Gastrocnemius medialis (tissue), 4 donors: ENCODE measurements around the gene RHOB. TPM values are rescaled to one million over a fixed set of nuclear protein-coding genes. Genes with fewer than 3 reads are reported as not detected.
"Not testable (repeated sequence)": the region's sequence is repeated elsewhere in the genome, so short reads cannot be mapped to it uniquely, and the experiment has no call there.

Source experiments
- ATAC-seq, 2 donors: fragments of 150-250 bp; one replicate each; pipeline ENCODE4 v1.9.1; 2016
- DNase-seq, 2 donors: peaks; one replicate each; pipeline ENCODE4 v3.0.0-alpha.2; 2019
- H3K27ac ChIP-seq, 4 donors: fragments of 200-600 bp; sonication (generic); 1 replicate in 1 of 4; 2 replicates in 3 of 4; pipeline ENCODE4 v1.5.1; 2016 to 2018; ENCODE audit warnings: mild to moderate bottlenecking in 2 of 4, moderate library complexity in 1 of 4
- H3K27me3 ChIP-seq, 3 donors: fragments of 200-600 bp; sonication (generic) in 2 of 3; 1 replicate in 1 of 3; 2 replicates in 2 of 3; pipeline versions ENCODE4 v1.5.1 to v1.6.0; 2016 to 2019; ENCODE audit warnings: mild to moderate bottlenecking in 1 of 3, moderate library complexity in 1 of 3
- H3K36me3 ChIP-seq, 2 donors: fragments of 200-600 bp; sonication (generic) in 1 of 2; one replicate each; pipeline ENCODE4 v1.5.1; 2017 to 2018
- H3K4me1 ChIP-seq, 2 donors: fragments of 200-600 bp; sonication (generic) in 1 of 2; one replicate each; pipeline ENCODE4 v1.5.1; 2016 to 2017; ENCODE audit warnings: mild to moderate bottlenecking in 2 of 2
- H3K4me3 ChIP-seq, 4 donors: fragments of 200-600 bp; sonication (generic) in 3 of 4; 1 replicate in 1 of 4; 2 replicates in 3 of 4; pipeline ENCODE4 v1.5.1; 2016 to 2019; ENCODE audit warnings: mild to moderate bottlenecking in 2 of 4
- H3K9me3 ChIP-seq, 3 donors: fragments of 200-600 bp; sonication (generic) in 2 of 3; 1 replicate in 1 of 3; 2 replicates in 2 of 3; pipeline ENCODE4 v1.5.1; 2016 to 2019
- POLR2A ChIP-seq, 2 donors: fragments of 450-650 bp; IDR thresholded peaks; one replicate each; pipeline ENCODE4 v1.6.1; 2017; ENCODE audit warnings: antibody characterized with exemption in 2 of 2, mild to moderate bottlenecking in 2 of 2, moderate library complexity in 2 of 2
- in situ Hi-C, 4 donors: fragments of 200-750 bp; cut with MboI; loops; one replicate each; pipeline versions ENCODE4 v1.15.0 to v1.8.0; 2017; ENCODE audit warnings: low sequenced_read_pairs in 4 of 4
- intact Hi-C: fragments of 100-400 bp; cut with DNase I; formaldehyde crosslinking; loops from one replicate; pipeline ENCODE4 v1.15.1; 2023; ENCODE audit warnings: low total_unique reads
- total RNA-seq, 4 donors: library from RNA; depleted of rRNA; stranded (reverse); fragments of >200 nt; gene quantifications; one replicate each; pipeline versions ENCODE4 v1.1.0 to v1.2.3, GENCODE V29; 2016
- TF ChIP-seq, protein P1 (sequence below), 5 experiments: fragments of 450-650 bp in 3 of 5; fragments of 200-600 bp in 2 of 5; sonication (generic) in 2 of 5; IDR thresholded peaks in 4 of 5; conservative IDR thresholded peaks in 1 of 5; 1 replicate in 4 of 5; 2 replicates in 1 of 5; pipeline ENCODE4 v1.5.1; 2016 to 2019; ENCODE audit warnings: antibody characterized with exemption in 5 of 5, mild to moderate bottlenecking in 3 of 5, moderate library complexity in 3 of 5

Gene RHOB
- total RNA-seq, 4 donors from 2014 or later = 696 to 1,267 (median 1,094) TPM

DNA sequence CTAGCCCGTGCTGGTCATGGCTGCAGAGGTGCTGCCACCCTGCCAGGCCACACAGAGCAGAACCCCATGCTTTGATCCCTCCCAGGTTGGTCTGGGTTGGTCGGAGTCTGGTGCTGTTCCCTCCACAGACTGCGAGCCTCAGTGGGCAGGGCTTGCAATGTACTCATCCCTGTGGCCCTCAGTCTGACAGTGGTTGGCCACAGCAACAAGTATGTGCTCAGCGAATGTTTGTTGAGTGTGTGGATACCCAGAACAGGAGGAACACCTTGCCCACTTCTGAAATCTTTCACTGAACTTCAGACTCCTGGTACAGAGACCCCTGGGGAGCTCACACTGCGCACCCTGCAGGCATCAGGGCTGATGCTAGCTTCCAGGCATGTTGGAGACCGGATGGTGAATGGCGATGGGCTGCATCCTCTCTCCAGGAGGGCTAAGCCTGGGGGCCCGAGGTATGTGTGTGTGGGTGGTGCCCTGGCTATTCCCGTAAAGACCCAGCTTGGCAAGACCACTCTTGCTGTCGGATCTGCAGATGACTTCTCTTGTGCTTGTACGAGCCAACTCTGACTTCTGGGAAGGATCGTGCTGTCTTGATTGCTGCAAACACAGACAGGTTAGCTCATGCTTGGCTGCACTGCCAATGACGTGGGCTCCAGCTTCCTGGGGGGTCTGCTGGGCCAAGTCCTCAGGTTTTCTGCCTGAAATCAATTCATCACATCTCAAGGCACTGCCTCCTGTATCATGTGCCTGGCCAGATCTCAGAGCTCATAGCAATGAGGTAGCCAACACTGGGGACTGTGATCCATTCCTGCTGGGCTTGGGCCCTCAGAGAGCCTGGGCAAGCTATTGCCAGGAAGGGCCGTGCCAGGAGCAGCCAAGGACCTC lies 43.7 kb downstream of the RHOB start:
- Histone ChIP-seq H3K4me3 (no peak overlapping the region), H3K27me3 (no peaks in the 10 kb centered on the region), H3K9me3 (no peaks in the 10 kb centered on the region), H3K36me3 (no peaks in the 10 kb centered on the region), H3K27ac (no peak overlapping the region), H3K4me1 (peaks cover 2 to 5% of the 10 kb centered on the region in 2 donors)
- peak; percentile 42 to 70 for DNase-seq
- peak; percentile 61 to 71 for ATAC-seq
- intact Hi-C loops (loop anchor here (5.0 kb wide), 1 partner anchor 38 kb away; no protein-coding TSS in a partner anchor), in situ Hi-C loops (no loop called here)
- no peak for TF ChIP-seq POLR2A (IDR thresholded peaks at IDR 0.05)
- TF ChIP-seq, protein P1, sequence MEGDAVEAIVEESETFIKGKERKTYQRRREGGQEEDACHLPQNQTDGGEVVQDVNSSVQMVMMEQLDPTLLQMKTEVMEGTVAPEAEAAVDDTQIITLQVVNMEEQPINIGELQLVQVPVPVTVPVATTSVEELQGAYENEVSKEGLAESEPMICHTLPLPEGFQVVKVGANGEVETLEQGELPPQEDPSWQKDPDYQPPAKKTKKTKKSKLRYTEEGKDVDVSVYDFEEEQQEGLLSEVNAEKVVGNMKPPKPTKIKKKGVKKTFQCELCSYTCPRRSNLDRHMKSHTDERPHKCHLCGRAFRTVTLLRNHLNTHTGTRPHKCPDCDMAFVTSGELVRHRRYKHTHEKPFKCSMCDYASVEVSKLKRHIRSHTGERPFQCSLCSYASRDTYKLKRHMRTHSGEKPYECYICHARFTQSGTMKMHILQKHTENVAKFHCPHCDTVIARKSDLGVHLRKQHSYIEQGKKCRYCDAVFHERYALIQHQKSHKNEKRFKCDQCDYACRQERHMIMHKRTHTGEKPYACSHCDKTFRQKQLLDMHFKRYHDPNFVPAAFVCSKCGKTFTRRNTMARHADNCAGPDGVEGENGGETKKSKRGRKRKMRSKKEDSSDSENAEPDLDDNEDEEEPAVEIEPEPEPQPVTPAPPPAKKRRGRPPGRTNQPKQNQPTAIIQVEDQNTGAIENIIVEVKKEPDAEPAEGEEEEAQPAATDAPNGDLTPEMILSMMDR (IDR thresholded peaks at IDR 0.05 in 4 of 5, conservative IDR thresholded peaks at IDR 0.05 in 1 of 5) = no peak

DNA sequence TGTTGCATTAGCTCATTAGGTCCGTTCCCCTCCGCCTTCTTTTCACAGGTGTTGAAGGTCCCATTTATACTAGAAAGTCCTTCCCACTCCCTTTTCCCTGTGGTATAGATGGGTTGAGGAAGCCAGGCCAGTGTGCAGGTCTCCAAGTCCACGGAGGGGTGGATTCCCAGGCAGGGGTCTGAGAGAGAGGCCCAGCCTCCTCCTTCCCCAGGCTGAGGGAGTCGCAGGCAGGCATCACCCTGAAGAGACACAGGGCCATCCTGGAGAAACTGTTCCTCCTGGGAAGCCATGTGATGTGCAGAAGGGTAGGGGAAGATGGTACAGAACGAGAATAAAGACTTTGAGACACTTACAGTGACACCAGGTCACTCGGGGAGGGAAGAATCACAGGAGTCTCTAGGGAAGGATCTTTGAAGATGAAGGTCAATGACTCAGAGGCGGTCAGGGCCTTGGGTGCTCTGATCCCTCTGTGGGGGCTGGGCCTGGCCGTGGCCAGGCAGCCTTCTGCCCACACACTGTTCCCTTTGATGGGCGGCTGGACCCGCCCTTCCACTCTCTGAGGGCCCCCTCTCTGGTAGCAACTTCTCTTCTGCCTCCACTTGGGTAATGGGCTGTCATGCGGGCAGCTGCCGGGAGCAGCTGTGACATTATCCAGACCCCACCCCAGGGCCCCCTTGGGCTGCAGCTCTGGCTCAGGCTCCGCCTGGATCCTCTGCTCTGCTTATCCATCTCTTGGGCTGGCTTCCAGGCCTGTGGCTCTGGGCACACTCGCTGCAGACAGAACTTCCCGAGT lies 45.1 kb downstream of the RHOB start:
- DNase-seq (no peak), ATAC-seq (no peak)
- TF ChIP-seq POLR2A (IDR thresholded peaks at IDR 0.05) = no peak
- TF ChIP-seq, protein P1 (IDR thresholded peaks at IDR 0.05 in 4 of 5, conservative IDR thresholded peaks at IDR 0.05 in 1 of 5) = no peak
- in situ Hi-C loops (no loop called here), intact Hi-C loops (loop anchor here (5.0 kb wide), 1 partner anchor 40 kb away; no protein-coding TSS in a partner anchor)
- no peaks in the 10 kb centered on the region for H3K9me3 ChIP-seq
- no peak overlapping the region for H3K4me3 ChIP-seq
- H3K27ac ChIP-seq = no peak overlapping the region
- peaks cover 12 to 13% of the 10 kb centered on the region in 2 donors for H3K4me1 ChIP-seq
- H3K36me3 ChIP-seq = no peaks in the 10 kb centered on the region
- no peaks in the 10 kb centered on the region for H3K27me3 ChIP-seq

DNA sequence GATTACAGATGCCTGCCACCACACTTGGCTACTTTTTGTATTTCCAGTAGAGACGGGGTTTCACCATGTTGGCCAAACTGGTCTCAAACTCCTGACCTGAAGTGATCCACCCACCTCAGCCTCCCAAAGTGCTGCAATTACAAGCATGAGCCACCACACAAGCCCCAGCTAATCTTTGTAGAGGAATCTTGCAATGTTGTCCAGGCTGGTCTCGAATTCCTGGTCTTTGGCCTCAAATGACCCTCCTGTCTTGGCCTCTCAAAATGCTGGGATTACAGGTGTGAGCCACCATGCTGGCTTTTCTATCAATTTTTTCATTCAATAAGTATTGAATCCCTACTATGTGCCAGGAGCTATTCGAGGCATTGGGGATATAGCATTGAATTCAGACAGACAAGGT lies 46.2 kb downstream of the RHOB start:
- H3K36me3 ChIP-seq, in situ Hi-C loops, H3K4me3 ChIP-seq, DNase-seq, H3K27ac ChIP-seq, ATAC-seq, H3K9me3 ChIP-seq, H3K27me3 ChIP-seq: not testable (repeated sequence)
- H3K4me1 ChIP-seq = peaks cover 13 to 19% of the 10 kb centered on the region in 2 donors
- intact Hi-C loops = loop anchor here (5.0 kb wide), 1 partner anchor 41 kb away; no protein-coding TSS in a partner anchor

DNA sequence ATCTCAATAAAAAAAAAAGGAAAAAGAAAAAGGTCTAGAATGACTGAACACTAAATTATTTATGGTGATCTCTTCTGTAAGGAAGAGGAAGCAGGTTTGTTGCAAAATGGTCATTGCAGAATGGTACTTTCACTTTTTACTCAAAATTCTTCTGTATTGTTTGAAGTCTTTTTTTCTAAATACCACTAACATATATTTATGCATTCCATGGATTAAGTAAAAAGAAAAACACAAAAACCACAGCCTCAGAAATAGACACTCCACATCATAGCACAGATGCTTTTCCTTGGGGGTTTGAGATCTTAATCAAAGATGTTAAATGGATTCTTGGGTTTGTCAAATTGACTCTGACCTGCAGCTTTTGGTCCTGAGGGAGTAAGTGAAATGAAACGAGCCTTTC lies 47.4 kb downstream of the RHOB start:
- no peak for ATAC-seq
- no peak for DNase-seq
- Histone ChIP-seq H3K27ac (no peak overlapping the region), H3K27me3 (no peaks in the 10 kb centered on the region), H3K4me3 (no peak overlapping the region), H3K4me1 (peaks cover 13 to 19% of the 10 kb centered on the region in 2 donors), H3K36me3 (no peaks in the 10 kb centered on the region), H3K9me3 (no peaks in the 10 kb centered on the region)
- intact Hi-C loops = loop anchor here (5.0 kb wide), 1 partner anchor 42 kb away; no protein-coding TSS in a partner anchor
- no peak for TF ChIP-seq POLR2A (IDR thresholded peaks at IDR 0.05)
- TF ChIP-seq, protein P1 (IDR thresholded peaks at IDR 0.05 in 4 of 5, conservative IDR thresholded peaks at IDR 0.05 in 1 of 5) = no peak
- in situ Hi-C loops = no loop called here
